Sigmoid colon (tissue), 7 donors: ENCODE measurements around the gene CCDC77. TPM values are rescaled to one million over a fixed set of nuclear protein-coding genes. Genes with fewer than 3 reads are reported as not detected.
A peak's percentile ranks its signal among the peaks of the same experiment; 100 is the strongest.

Experiments used
- DNase-seq: peaks from one replicate; pipeline ENCODE4 v3.0.0-alpha.2; 2019
- H3K27ac ChIP-seq, 4 donors: fragments of 200-600 bp; sonication (generic); one replicate each; pipeline ENCODE4 v1.5.1; 2016 to 2019; ENCODE audit warnings: mild to moderate bottlenecking in 1 of 4
- H3K27me3 ChIP-seq, 3 donors: fragments of 200-600 bp; sonication (generic); one replicate each; pipeline ENCODE4 v1.5.1; 2019; ENCODE audit warnings: mild to moderate bottlenecking in 1 of 3
- H3K36me3 ChIP-seq, 4 donors: fragments of 200-600 bp; sonication (generic); one replicate each; pipeline ENCODE4 v1.5.1; 2016 to 2019
- H3K4me1 ChIP-seq, 4 donors: fragments of 200-600 bp; sonication (generic); one replicate each; pipeline ENCODE4 v1.5.1; 2017 to 2019
- H3K4me3 ChIP-seq, 4 donors: fragments of 200-600 bp; sonication (generic); one replicate each; pipeline ENCODE4 v1.5.1; 2017 to 2019; ENCODE audit warnings: mild to moderate bottlenecking in 2 of 4, moderate library complexity in 1 of 4
- H3K9me3 ChIP-seq, 4 donors: fragments of 200-600 bp in 3 of 4; sonication (generic) in 3 of 4; one replicate each; pipeline versions ENCODE4 v1.5.1 to v1.6.1; 2013 to 2019
- CTCF ChIP-seq, 4 experiments: fragments of 450-650 bp in 3 of 4; fragments of 200-600 bp in 1 of 4; IDR thresholded peaks; one replicate each; pipeline ENCODE4 v1.5.1; 2016 to 2019; ENCODE audit warnings: antibody characterized with exemption in 4 of 4, mild to moderate bottlenecking in 3 of 4, moderate library complexity in 2 of 4
- EP300 ChIP-seq, 4 donors: sonication (generic); formaldehyde crosslinking; IDR thresholded peaks; one replicate each; pipeline ENCODE4 v1.6.1; 2017; ENCODE audit warnings: antibody characterized with exemption in 4 of 4
- POLR2A ChIP-seq, 2 donors: fragments of 450-650 bp; IDR thresholded peaks; one replicate each; pipeline ENCODE4 v1.6.1; 2016; ENCODE audit warnings: antibody characterized with exemption in 2 of 2, mild to moderate bottlenecking in 2 of 2, moderate library complexity in 2 of 2
- POLR2AphosphoS5 ChIP-seq, 4 donors: sonication (generic); formaldehyde crosslinking; IDR thresholded peaks; one replicate each; pipeline ENCODE4 v1.6.1; 2017; ENCODE audit warnings: antibody characterized with exemption in 4 of 4
- WGBS, 2 donors: extraction: QIAGEN DNeasy Blood & Tissue Kit; methylation state at CpG; one replicate each; pipeline ENCODE4 v1.1.7; 2013; 5-methylcytosine and 5-hydroxymethylcytosine counted together
- intact Hi-C: fragments of 100-400 bp; cut with DNase I; formaldehyde crosslinking; loops from one replicate; pipeline ENCODE4 v1.15.1; 2023
- polyA plus RNA-seq, 3 donors: library from polyadenylated mRNA; stranded (reverse); fragments of 200-250 nt; gene quantifications; one replicate each; pipeline ENCODE4 v1.2.3, GENCODE V29; 2013
- total RNA-seq, 4 donors: library from RNA; depleted of rRNA; stranded (reverse); fragments of >200 nt; gene quantifications; one replicate each; pipeline ENCODE4 v1.1.0, GENCODE V29; 2016
- donor health status: healthy with polysubstance abuse.
- donor health status: Bipolar disorder and iron deficiency.
- donor health status: healthy.

CCDC77 gene
- total and polyA plus RNA-seq, 7 donors, result 2.8 to 8.6 (median 5.8) TPM

- H3K27ac ChIP-seq, result peak overlapping the region in 1 of 4 donors; percentile 39
- TF ChIP-seq POLR2A (IDR thresholded peaks at IDR 0.05), result no peak
- TF ChIP-seq POLR2AphosphoS5 (IDR thresholded peaks at IDR 0.05), result no peak
- TF ChIP-seq CTCF (IDR thresholded peaks at IDR 0.05), result no peak
- no peak for TF ChIP-seq EP300 (IDR thresholded peaks at IDR 0.05)
- DNase-seq, result no peak
- H3K27me3 ChIP-seq, result peaks cover 14 to 50% (median 16%) of the 10 kb centered on the region in 3 donors
- H3K4me1 ChIP-seq, result peaks cover 0 to 20% (median 17%) of the 10 kb centered on the region in 4 donors
- no peaks in the 10 kb centered on the region for H3K36me3 ChIP-seq
- no peaks in the 10 kb centered on the region for H3K9me3 ChIP-seq
- intact Hi-C loops, result no loop called here
- 1 to 4% methylated on average over 109 of the region's 109 CpGs for WGBS, 2 donors
- H3K4me3 ChIP-seq, result peak overlapping the region; percentile 30 to 59 (median 52)
Measured at GRCh38 chr12:460261-461230, 59.1 kb downstream of the CCDC77 start.

GRCh38 chr12:461425-461824 lies 60.0 kb downstream of the CCDC77 start:
- Histone ChIP-seq H3K27ac (no peak overlapping the region), H3K4me1 (peaks cover 0 to 20% (median 17%) of the 10 kb centered on the region in 4 donors), H3K4me3 (no peak overlapping the region), H3K27me3 (peaks cover 14 to 50% (median 16%) of the 10 kb centered on the region in 3 donors), H3K36me3 (no peaks in the 10 kb centered on the region), H3K9me3 (no peaks in the 10 kb centered on the region)
- WGBS, 2 donors, result 16 to 69% methylated on average over 13 of the region's 13 CpGs
- intact Hi-C loops, result no loop called here
- no peak for DNase-seq
- peak in 1 of 2 donors; percentile 35 for TF ChIP-seq POLR2A (IDR thresholded peaks at IDR 0.05)
- TF ChIP-seq POLR2AphosphoS5 (IDR thresholded peaks at IDR 0.05), result no peak

GRCh38 chr12:462936-463705 lies 61.7 kb downstream of the CCDC77 start:
- no peak overlapping the region for H3K27ac ChIP-seq
- no peak for TF ChIP-seq CTCF (IDR thresholded peaks at IDR 0.05)
- TF ChIP-seq POLR2A (IDR thresholded peaks at IDR 0.05), result no peak
- no peak for TF ChIP-seq POLR2AphosphoS5 (IDR thresholded peaks at IDR 0.05)
- no peak for TF ChIP-seq EP300 (IDR thresholded peaks at IDR 0.05)
- H3K4me3 ChIP-seq, result no peak overlapping the region
- intact Hi-C loops, result no loop called here
- peaks cover 14 to 33% (median 16%) of the 10 kb centered on the region in 3 donors for H3K27me3 ChIP-seq
- no peak for DNase-seq
- H3K4me1 ChIP-seq, result peaks cover 0 to 20% (median 17%) of the 10 kb centered on the region in 4 donors
- no peaks in the 10 kb centered on the region for H3K9me3 ChIP-seq
- no peaks in the 10 kb centered on the region for H3K36me3 ChIP-seq
- 15 to 64% methylated on average over 6 of the region's 6 CpGs for WGBS, 2 donors

GRCh38 chr12:464484-465267 lies 63.2 kb downstream of the CCDC77 start:
- H3K36me3 ChIP-seq, result no peaks in the 10 kb centered on the region
- no peaks in the 10 kb centered on the region for H3K9me3 ChIP-seq
- intact Hi-C loops, result no loop called here
- peaks cover 7 to 17% (median 9%) of the 10 kb centered on the region in 3 donors for H3K27me3 ChIP-seq
- no peak overlapping the region for H3K27ac ChIP-seq
- DNase-seq, result no peak
- H3K4me3 ChIP-seq, result no peak overlapping the region
- peaks cover 0 to 12% (median 10%) of the 10 kb centered on the region in 4 donors for H3K4me1 ChIP-seq
- WGBS, 2 donors, result 72 to 83% methylated on average over 16 of the region's 16 CpGs
- TF ChIP-seq POLR2AphosphoS5 (IDR thresholded peaks at IDR 0.05) (no peak), EP300 (IDR thresholded peaks at IDR 0.05) (no peak), POLR2A (IDR thresholded peaks at IDR 0.05) (no peak), CTCF (IDR thresholded peaks at IDR 0.05) (no peak)
